ENCODE results near the gene CLEC16A. TPM values are rescaled to one million over a fixed set of nuclear protein-coding genes. Genes with fewer than 3 reads are reported as not detected.

The CLEC16A gene
- total and polyA plus RNA-seq, 2 experiments from 2014 or later: 9.9 to 24.1 TPM

DNA sequence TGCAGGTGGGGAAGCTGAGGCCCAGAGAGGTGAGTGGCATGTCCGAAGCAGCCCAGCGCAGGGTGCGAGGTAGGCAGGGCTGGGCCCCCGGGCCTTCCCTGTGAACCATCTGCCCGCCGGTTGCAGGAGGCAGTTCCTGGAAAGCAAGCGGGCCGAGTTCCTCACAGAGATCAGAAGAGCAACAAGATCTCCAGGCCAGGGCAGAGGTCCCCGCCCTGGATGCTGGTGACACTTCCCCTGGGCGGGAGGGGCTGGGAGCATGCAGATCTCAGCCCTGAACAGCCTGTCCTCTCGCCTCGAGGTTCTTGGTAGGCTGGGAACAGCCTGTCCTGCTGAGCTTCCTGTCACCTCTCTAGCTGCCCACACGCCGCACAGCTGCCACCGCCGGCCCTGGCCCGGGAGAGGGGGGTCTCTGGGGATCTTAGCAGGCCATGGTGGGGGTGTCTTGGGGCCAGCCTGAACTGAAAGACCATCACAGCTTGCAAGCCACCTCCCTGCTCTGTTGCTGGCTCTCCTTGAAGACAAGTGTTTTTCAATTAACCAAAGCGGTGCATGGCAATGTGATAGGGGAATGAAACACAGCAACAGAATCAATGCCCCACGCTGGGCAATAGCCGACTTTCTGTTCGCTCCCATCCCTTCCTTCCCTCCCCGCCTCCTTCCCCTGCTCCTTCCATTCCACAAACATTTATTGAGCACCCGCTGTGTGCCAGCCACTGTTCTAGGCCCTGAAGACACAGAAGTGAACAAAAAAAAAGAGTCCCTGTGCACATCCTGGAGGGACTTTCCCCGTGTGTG is 279.9 kb downstream of the CLEC16A start:
- Histone ChIP-seq H3K79me2 (replicated peaks; ENCODE audit: insufficient read depth) (no peaks in the 10 kb centered on the region), H3K4me1 (ENCODE audit: insufficient read depth) (no peaks in the 10 kb centered on the region), H2AFZ (peak overlapping the region; percentile 69), H3F3A (replicated peaks; ENCODE audit: low read depth) (no peaks in the 10 kb centered on the region), H3K27ac (ENCODE audit: low read depth) (no peak overlapping the region), H3K9me2 (ENCODE audit: insufficient read depth) (no peaks in the 10 kb centered on the region), H3K36me3 (ENCODE audit: insufficient read depth) (no peaks in the 10 kb centered on the region), H3K4me2 (no peak overlapping the region), H3K27me3 (ENCODE audit: insufficient read depth) (no peaks in the 10 kb centered on the region), H3K4me3 (no peak overlapping the region), H4K20me1 (replicated peaks; ENCODE audit: insufficient read depth) (no peaks in the 10 kb centered on the region)
- DNase-seq (ENCODE audit: low spot score) (peak; percentile 47), ATAC-seq (peak; percentile 89)
- Mint-ChIP-seq H3K27ac (no peak overlapping the region), H3K4me3 (no peak overlapping the region), H3K9me3 (peaks cover 6% of the 10 kb centered on the region), H3K36me3 (ENCODE audit: low read depth) (no peaks in the 10 kb centered on the region), H3K4me1 (peaks cover 2% of the 10 kb centered on the region; the same call in 1 of the 3 replicates), H3K27me3 (ENCODE audit: insufficient read depth, low read depth, poor library complexity) (peaks cover 9% of the 10 kb centered on the region)
- TF ChIP-seq CREB1 (CRISPR knock-in tag; IDR thresholded peaks at IDR 0.05; ENCODE audit: low read depth) (no peak), STAT1 (IDR thresholded peaks at IDR 0.05; ENCODE audit: unreplicated experiment) (no peak), POLR2AphosphoS5 (IDR thresholded peaks at IDR 0.05; ENCODE audit: low read depth) (no peak), JUNB (IDR thresholded peaks at IDR 0.05; ENCODE audit: unreplicated experiment) (no peak), ZNF114 (CRISPR knock-in tag; IDR thresholded peaks at IDR 0.05) (no peak), EZH2 (IDR thresholded peaks at IDR 0.05; ENCODE audit: low read depth, unreplicated experiment) (no peak), EZH2phosphoT487 (IDR thresholded peaks at IDR 0.05; ENCODE audit: unreplicated experiment) (no peak), ZNF331 (CRISPR knock-in tag; IDR thresholded peaks at IDR 0.05; ENCODE audit: low read depth) (no peak)
- TF ChIP-seq, protein P1, sequence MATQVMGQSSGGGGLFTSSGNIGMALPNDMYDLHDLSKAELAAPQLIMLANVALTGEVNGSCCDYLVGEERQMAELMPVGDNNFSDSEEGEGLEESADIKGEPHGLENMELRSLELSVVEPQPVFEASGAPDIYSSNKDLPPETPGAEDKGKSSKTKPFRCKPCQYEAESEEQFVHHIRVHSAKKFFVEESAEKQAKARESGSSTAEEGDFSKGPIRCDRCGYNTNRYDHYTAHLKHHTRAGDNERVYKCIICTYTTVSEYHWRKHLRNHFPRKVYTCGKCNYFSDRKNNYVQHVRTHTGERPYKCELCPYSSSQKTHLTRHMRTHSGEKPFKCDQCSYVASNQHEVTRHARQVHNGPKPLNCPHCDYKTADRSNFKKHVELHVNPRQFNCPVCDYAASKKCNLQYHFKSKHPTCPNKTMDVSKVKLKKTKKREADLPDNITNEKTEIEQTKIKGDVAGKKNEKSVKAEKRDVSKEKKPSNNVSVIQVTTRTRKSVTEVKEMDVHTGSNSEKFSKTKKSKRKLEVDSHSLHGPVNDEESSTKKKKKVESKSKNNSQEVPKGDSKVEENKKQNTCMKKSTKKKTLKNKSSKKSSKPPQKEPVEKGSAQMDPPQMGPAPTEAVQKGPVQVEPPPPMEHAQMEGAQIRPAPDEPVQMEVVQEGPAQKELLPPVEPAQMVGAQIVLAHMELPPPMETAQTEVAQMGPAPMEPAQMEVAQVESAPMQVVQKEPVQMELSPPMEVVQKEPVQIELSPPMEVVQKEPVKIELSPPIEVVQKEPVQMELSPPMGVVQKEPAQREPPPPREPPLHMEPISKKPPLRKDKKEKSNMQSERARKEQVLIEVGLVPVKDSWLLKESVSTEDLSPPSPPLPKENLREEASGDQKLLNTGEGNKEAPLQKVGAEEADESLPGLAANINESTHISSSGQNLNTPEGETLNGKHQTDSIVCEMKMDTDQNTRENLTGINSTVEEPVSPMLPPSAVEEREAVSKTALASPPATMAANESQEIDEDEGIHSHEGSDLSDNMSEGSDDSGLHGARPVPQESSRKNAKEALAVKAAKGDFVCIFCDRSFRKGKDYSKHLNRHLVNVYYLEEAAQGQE (IDR thresholded peaks at IDR 0.05; ENCODE audit: unreplicated experiment): no peak
- TF ChIP-seq, protein P2, sequence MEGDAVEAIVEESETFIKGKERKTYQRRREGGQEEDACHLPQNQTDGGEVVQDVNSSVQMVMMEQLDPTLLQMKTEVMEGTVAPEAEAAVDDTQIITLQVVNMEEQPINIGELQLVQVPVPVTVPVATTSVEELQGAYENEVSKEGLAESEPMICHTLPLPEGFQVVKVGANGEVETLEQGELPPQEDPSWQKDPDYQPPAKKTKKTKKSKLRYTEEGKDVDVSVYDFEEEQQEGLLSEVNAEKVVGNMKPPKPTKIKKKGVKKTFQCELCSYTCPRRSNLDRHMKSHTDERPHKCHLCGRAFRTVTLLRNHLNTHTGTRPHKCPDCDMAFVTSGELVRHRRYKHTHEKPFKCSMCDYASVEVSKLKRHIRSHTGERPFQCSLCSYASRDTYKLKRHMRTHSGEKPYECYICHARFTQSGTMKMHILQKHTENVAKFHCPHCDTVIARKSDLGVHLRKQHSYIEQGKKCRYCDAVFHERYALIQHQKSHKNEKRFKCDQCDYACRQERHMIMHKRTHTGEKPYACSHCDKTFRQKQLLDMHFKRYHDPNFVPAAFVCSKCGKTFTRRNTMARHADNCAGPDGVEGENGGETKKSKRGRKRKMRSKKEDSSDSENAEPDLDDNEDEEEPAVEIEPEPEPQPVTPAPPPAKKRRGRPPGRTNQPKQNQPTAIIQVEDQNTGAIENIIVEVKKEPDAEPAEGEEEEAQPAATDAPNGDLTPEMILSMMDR (conservative IDR thresholded peaks at IDR 0.05; ENCODE audit: low read depth in 2 of 2): no peak
- TF ChIP-seq, protein P3, sequence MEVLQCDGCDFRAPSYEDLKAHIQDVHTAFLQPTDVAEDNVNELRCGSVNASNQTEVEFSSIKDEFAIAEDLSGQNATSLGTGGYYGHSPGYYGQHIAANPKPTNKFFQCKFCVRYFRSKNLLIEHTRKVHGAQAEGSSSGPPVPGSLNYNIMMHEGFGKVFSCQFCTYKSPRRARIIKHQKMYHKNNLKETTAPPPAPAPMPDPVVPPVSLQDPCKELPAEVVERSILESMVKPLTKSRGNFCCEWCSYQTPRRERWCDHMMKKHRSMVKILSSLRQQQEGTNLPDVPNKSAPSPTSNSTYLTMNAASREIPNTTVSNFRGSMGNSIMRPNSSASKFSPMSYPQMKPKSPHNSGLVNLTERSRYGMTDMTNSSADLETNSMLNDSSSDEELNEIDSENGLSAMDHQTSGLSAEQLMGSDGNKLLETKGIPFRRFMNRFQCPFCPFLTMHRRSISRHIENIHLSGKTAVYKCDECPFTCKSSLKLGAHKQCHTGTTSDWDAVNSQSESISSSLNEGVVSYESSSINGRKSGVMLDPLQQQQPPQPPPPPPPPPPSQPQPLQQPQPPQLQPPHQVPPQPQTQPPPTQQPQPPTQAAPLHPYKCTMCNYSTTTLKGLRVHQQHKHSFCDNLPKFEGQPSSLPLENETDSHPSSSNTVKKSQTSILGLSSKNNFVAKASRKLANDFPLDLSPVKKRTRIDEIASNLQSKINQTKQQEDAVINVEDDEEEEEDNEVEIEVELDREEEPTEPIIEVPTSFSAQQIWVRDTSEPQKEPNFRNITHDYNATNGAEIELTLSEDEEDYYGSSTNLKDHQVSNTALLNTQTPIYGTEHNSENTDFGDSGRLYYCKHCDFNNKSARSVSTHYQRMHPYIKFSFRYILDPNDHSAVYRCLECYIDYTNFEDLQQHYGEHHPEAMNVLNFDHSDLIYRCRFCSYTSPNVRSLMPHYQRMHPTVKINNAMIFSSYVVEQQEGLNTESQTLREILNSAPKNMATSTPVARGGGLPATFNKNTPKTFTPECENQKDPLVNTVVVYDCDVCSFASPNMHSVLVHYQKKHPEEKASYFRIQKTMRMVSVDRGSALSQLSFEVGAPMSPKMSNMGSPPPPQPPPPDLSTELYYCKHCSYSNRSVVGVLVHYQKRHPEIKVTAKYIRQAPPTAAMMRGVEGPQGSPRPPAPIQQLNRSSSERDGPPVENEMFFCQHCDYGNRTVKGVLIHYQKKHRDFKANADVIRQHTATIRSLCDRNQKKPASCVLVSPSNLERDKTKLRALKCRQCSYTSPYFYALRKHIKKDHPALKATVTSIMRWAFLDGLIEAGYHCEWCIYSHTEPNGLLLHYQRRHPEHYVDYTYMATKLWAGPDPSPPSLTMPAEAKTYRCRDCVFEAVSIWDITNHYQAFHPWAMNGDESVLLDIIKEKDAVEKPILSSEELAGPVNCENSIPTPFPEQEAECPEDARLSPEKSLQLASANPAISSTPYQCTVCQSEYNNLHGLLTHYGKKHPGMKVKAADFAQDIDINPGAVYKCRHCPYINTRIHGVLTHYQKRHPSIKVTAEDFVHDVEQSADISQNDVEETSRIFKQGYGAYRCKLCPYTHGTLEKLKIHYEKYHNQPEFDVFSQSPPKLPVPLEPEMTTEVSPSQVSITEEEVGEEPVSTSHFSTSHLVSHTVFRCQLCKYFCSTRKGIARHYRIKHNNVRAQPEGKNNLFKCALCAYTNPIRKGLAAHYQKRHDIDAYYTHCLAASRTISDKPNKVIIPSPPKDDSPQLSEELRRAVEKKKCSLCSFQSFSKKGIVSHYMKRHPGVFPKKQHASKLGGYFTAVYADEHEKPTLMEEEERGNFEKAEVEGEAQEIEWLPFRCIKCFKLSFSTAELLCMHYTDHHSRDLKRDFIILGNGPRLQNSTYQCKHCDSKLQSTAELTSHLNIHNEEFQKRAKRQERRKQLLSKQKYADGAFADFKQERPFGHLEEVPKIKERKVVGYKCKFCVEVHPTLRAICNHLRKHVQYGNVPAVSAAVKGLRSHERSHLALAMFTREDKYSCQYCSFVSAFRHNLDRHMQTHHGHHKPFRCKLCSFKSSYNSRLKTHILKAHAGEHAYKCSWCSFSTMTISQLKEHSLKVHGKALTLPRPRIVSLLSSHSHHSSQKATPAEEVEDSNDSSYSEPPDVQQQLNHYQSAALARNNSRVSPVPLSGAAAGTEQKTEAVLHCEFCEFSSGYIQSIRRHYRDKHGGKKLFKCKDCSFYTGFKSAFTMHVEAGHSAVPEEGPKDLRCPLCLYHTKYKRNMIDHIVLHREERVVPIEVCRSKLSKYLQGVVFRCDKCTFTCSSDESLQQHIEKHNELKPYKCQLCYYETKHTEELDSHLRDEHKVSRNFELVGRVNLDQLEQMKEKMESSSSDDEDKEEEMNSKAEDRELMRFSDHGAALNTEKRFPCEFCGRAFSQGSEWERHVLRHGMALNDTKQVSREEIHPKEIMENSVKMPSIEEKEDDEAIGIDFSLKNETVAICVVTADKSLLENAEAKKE (CRISPR knock-in tag; IDR thresholded peaks at IDR 0.05): no peak
- TF ChIP-seq, protein P4, sequence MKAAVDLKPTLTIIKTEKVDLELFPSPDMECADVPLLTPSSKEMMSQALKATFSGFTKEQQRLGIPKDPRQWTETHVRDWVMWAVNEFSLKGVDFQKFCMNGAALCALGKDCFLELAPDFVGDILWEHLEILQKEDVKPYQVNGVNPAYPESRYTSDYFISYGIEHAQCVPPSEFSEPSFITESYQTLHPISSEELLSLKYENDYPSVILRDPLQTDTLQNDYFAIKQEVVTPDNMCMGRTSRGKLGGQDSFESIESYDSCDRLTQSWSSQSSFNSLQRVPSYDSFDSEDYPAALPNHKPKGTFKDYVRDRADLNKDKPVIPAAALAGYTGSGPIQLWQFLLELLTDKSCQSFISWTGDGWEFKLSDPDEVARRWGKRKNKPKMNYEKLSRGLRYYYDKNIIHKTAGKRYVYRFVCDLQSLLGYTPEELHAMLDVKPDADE (IDR thresholded peaks at IDR 0.05): no peak

Measured in GM23338 (cell line).